CD14-positive monocyte (primary cell): ENCODE data around the gene ZNF689. TPM values are rescaled to one million over a fixed set of nuclear protein-coding genes. Genes with fewer than 3 reads are reported as not detected.
A peak's percentile ranks its signal among the peaks of the same experiment; 100 is the strongest.

Experiments used
- DNase-seq, 3 donors: peaks; one replicate each; pipeline ENCODE4 v3.0.0-alpha.2; 2011 to 2022
- H2AFZ ChIP-seq: 2 replicates; pipeline ENCODE4 v1.6.0; 2012; ENCODE audit warnings: mild to moderate bottlenecking, low read depth, low read length, inconsistent platforms; ENCODE audit not compliant: insufficient read depth, poor library complexity, severe bottlenecking
- H3K27ac ChIP-seq, 2 donors: 1 replicate in 1 of 2; 2 replicates in 1 of 2; pipeline ENCODE4 v1.5.1; 2012 to 2013; ENCODE audit warnings: low read length in 2 of 2, control low read depth in 1 of 2, inconsistent platforms in 1 of 2, low read depth in 1 of 2, mild to moderate bottlenecking in 1 of 2
- H3K27me3 ChIP-seq, 2 donors: one replicate each; pipeline versions ENCODE4 v1.6.0 to v1.6.1; 2011 to 2013; ENCODE audit warnings: low read length in 2 of 2; ENCODE audit not compliant: control insufficient read depth in 2 of 2, insufficient read depth in 2 of 2
- H3K36me3 ChIP-seq, 2 donors: replicated peaks in 1 of 2; 1 replicate in 1 of 2; 2 replicates in 1 of 2; pipeline versions ENCODE4 v1.5.1 to v1.6.1; 2012 to 2013; ENCODE audit warnings: low read length in 2 of 2, control low read depth in 1 of 2, inconsistent platforms in 1 of 2, mild to moderate bottlenecking in 1 of 2; ENCODE audit not compliant: insufficient read depth in 2 of 2, control insufficient read depth in 1 of 2
- H3K4me1 ChIP-seq, 2 donors: 1 replicate in 1 of 2; 2 replicates in 1 of 2; pipeline versions ENCODE4 v1.5.1 to v1.6.1; 2012 to 2013; ENCODE audit warnings: low read length in 2 of 2, control low read depth in 1 of 2, inconsistent platforms in 1 of 2, mild to moderate bottlenecking in 1 of 2, moderate library complexity in 1 of 2; ENCODE audit not compliant: insufficient read depth in 2 of 2, control insufficient read depth in 1 of 2
- H3K4me2 ChIP-seq: replicated peaks from 2 replicates; pipeline ENCODE3; 2012; ENCODE audit warnings: low read length, moderate library complexity, mild to moderate bottlenecking; ENCODE audit not compliant: poor library complexity, severe bottlenecking; ENCODE audit errors: extremely low read depth
- H3K4me3 ChIP-seq, 3 experiments: fragments of 200-600 bp in 1 of 3; sonication (generic) in 1 of 3; replicated peaks in 1 of 3; 1 replicate in 2 of 3; 2 replicates in 1 of 3; pipeline ENCODE4 v1.5.1; 2011 to 2013; ENCODE audit warnings: low read length in 3 of 3, mild to moderate bottlenecking in 3 of 3, control low read depth in 2 of 3, low read depth in 2 of 3, inconsistent platforms in 1 of 3, moderate library complexity in 1 of 3
- H3K79me2 ChIP-seq: 2 replicates; pipeline ENCODE4 v1.6.0; 2012; ENCODE audit warnings: mild to moderate bottlenecking, control low read depth, inconsistent platforms, low read length, moderate library complexity; ENCODE audit not compliant: insufficient read depth
- H3K9ac ChIP-seq: 2 replicates; pipeline ENCODE4 v1.6.0; 2017; ENCODE audit warnings: low read length, mild to moderate bottlenecking; ENCODE audit not compliant: insufficient read depth, poor library complexity, severe bottlenecking
- H3K9me3 ChIP-seq, 2 donors: replicated peaks in 1 of 2; 1 replicate in 1 of 2; 2 replicates in 1 of 2; pipeline versions ENCODE4 v1.5.1 to v1.6.1; 2012 to 2013; ENCODE audit warnings: low read length in 2 of 2, control low read depth in 1 of 2; ENCODE audit not compliant: control insufficient read depth in 1 of 2, insufficient read depth in 1 of 2
- H4K20me1 ChIP-seq: 2 replicates; pipeline ENCODE4 v1.6.0; 2012; ENCODE audit warnings: mild to moderate bottlenecking, low read length, control low read depth, moderate library complexity; ENCODE audit not compliant: insufficient read depth
- H3K27ac Mint-ChIP-seq, 7 donors: one replicate each; pipeline ENCODE4 v1.8.0; 2020; ENCODE audit warnings: mild to moderate bottlenecking in 7 of 7, mixed read lengths in 7 of 7, moderate library complexity in 6 of 7, inconsistent platforms in 2 of 7
- H3K27me3 Mint-ChIP-seq, 3 donors: one replicate each; pipeline ENCODE4 v1.8.0; 2021 to 2022; ENCODE audit warnings: low read depth in 3 of 3, mild to moderate bottlenecking in 3 of 3, mixed read lengths in 3 of 3, moderate library complexity in 3 of 3, inconsistent platforms in 1 of 3
- H3K36me3 Mint-ChIP-seq, 2 donors: one replicate each; pipeline ENCODE4 v1.8.0; 2020; ENCODE audit warnings: mixed read lengths in 2 of 2, inconsistent platforms in 1 of 2, mild to moderate bottlenecking in 1 of 2
- H3K4me1 Mint-ChIP-seq: one replicate; pipeline ENCODE4 v1.8.0; 2020; ENCODE audit warnings: mild to moderate bottlenecking, mixed read lengths
- H3K4me3 Mint-ChIP-seq, 2 donors: one replicate each; pipeline ENCODE4 v1.8.0; 2020; ENCODE audit warnings: mild to moderate bottlenecking in 2 of 2, mixed read lengths in 2 of 2, moderate library complexity in 1 of 2
- H3K9me3 Mint-ChIP-seq, 7 donors: one replicate each; pipeline ENCODE4 v1.8.0; 2020 to 2022; ENCODE audit warnings: mixed read lengths in 7 of 7, mild to moderate bottlenecking in 6 of 7, moderate library complexity in 6 of 7, inconsistent platforms in 2 of 7
- WGBS: methylation state at CpG from one replicate; pipeline ENCODE4 v1.1.5; 2013; ENCODE audit warnings: missing lambda C conversion rate; ENCODE audit not compliant: insufficient coverage; 5-methylcytosine and 5-hydroxymethylcytosine counted together
- intact Hi-C, 2 donors: fragments of 100-400 bp; cut with micrococcal nuclease; formaldehyde crosslinking; loops; one replicate each; pipeline versions ENCODE4 v1.15.0 to v1.15.1; 2023
- polyA plus RNA-seq, 3 donors: library from polyadenylated mRNA; depleted of rRNA in 1 of 3; unstranded in 2 of 3; stranded (reverse) in 1 of 3; fragments of 300-500 nt in 2 of 3; fragments of >200 nt in 1 of 3; fragmentation: Illumina TruSeq in 2 of 3; gene quantifications; 1 replicate in 2 of 3; 2 replicates in 1 of 3; pipeline ENCODE4 v1.2.3, GENCODE V29; 2012 to 2021
- TF ChIP-seq, protein P1 (sequence below): fragments of 200-600 bp; IDR thresholded peaks from one replicate; pipeline ENCODE4 v1.8.0; 2022; ENCODE audit warnings: antibody characterized with exemption, mild to moderate bottlenecking

ZNF689 gene
- polyA plus RNA-seq, 3 donors, result 4.1 to 11.2 (median 8.0) TPM

GRCh38 chr16:30658731-30659506, 48.7 kb upstream of the ZNF689 start:
- H3K4me1 ChIP-seq, result peaks cover 33 to 45% of the 10 kb centered on the region in 2 donors
- H2AFZ ChIP-seq, result peak overlapping the region; percentile 71
- peaks cover 0 to 2% (median 0%) of the 10 kb centered on the region in 7 donors for H3K9me3 Mint-ChIP-seq
- H3K36me3 Mint-ChIP-seq, result peaks cover 59 to 63% of the 10 kb centered on the region in 2 donors
- H3K4me1 Mint-ChIP-seq, result peaks cover 42% of the 10 kb centered on the region
- H3K4me2 ChIP-seq, result peak overlapping the region; percentile 99
- H3K4me3 ChIP-seq, result peak overlapping the region; percentile 81 to 99 (median 86)
- peak overlapping the region; percentile 100 for H3K27ac Mint-ChIP-seq
- H3K9ac ChIP-seq, result peak overlapping the region; percentile 95
- peaks cover 49% of the 10 kb centered on the region for H3K79me2 ChIP-seq
- WGBS, result under 1% methylated on average over 54 of the region's 64 CpGs
- H3K27ac ChIP-seq, result peak overlapping the region; percentile 93 to 99
- intact Hi-C loops, result loop anchor here (1.0 to 10.0 kb wide), 6 partner anchors 39 to 284 kb away; partner anchors contain the start of genes CFAP119 (in 1 of the 2), FBXL19 (in 1 of the 2), MYL11 (in 1 of the 2) and RNF40 (in 1 of the 2)
- H3K27me3 Mint-ChIP-seq, result peaks cover 0 to 1% (median 0%) of the 10 kb centered on the region in 3 donors
- H3K4me3 Mint-ChIP-seq, result peak overlapping the region; percentile 90 to 99
- DNase-seq, result peak; percentile 94 to 98 (median 97)
- TF ChIP-seq, protein P1, sequence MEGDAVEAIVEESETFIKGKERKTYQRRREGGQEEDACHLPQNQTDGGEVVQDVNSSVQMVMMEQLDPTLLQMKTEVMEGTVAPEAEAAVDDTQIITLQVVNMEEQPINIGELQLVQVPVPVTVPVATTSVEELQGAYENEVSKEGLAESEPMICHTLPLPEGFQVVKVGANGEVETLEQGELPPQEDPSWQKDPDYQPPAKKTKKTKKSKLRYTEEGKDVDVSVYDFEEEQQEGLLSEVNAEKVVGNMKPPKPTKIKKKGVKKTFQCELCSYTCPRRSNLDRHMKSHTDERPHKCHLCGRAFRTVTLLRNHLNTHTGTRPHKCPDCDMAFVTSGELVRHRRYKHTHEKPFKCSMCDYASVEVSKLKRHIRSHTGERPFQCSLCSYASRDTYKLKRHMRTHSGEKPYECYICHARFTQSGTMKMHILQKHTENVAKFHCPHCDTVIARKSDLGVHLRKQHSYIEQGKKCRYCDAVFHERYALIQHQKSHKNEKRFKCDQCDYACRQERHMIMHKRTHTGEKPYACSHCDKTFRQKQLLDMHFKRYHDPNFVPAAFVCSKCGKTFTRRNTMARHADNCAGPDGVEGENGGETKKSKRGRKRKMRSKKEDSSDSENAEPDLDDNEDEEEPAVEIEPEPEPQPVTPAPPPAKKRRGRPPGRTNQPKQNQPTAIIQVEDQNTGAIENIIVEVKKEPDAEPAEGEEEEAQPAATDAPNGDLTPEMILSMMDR, result peak; percentile 14
- H3K9me3 ChIP-seq, result no peaks in the 10 kb centered on the region
- H4K20me1 ChIP-seq, result peaks cover 48% of the 10 kb centered on the region
- H3K36me3 ChIP-seq, result peaks cover 53 to 63% of the 10 kb centered on the region in 2 donors
- no peaks in the 10 kb centered on the region for H3K27me3 ChIP-seq

GRCh38 chr16:30657866-30658730, 47.9 kb upstream of the ZNF689 start, which contains the start of gene FBRS:
Gene FBRS, plus strand, starts transcription at chr16:30658431. Its CDS starts 1,088 bp downstream, at chr16:30659519.
- under 1% methylated on average over 78 of the region's 86 CpGs for whole genome bisulfite sequencing
- peak within 1 kb of the TSS; percentile 100 for H3K27ac Mint-ChIP-seq
- intact Hi-C loops, result loop anchor here (1.0 to 10.0 kb wide), 6 partner anchors 40 to 283 kb away; partner anchors contain the start of genes CFAP119 (in 1 of the 2), FBXL19 (in 1 of the 2), MYL11 (in 1 of the 2) and RNF40 (in 1 of the 2)

More at GRCh38 chr16:30657866-30658730, 47.9 kb upstream of the ZNF689 start, which contains the start of gene FBRS:
- Mint-ChIP-seq H3K9me3 (peaks cover 0 to 2% (median 0%) of the 10 kb centered on the region in 7 donors), H3K4me3 (peak within 1 kb of the TSS; percentile 90 to 99), H3K36me3 (peaks cover 56 to 63% of the 10 kb centered on the region in 2 donors), H3K4me1 (peaks cover 38% of the 10 kb centered on the region), H3K27me3 (peaks cover 0 to 1% (median 0%) of the 10 kb centered on the region in 3 donors)
- DNase-seq, result peak; percentile 100
- H2AFZ ChIP-seq, result peak within 1 kb of the TSS; percentile 72
- peak within 1 kb of the TSS; percentile 93 to 99 for H3K27ac ChIP-seq
- peak within 1 kb of the TSS; percentile 99 for H3K4me2 ChIP-seq
- H3K9ac ChIP-seq, result peak within 1 kb of the TSS; percentile 95
- peak within 1 kb of the TSS; percentile 81 to 99 (median 86) for H3K4me3 ChIP-seq
- H3K9me3 ChIP-seq, result no peaks in the 10 kb centered on the region
- H3K79me2 ChIP-seq, result peaks cover 45% of the 10 kb centered on the region
- TF ChIP-seq, protein P1, result peak; percentile 68
- H4K20me1 ChIP-seq, result peaks cover 40% of the 10 kb centered on the region
- no peaks in the 10 kb centered on the region for H3K27me3 ChIP-seq
- peaks cover 33 to 45% of the 10 kb centered on the region in 2 donors for H3K4me1 ChIP-seq
- H3K36me3 ChIP-seq, result peaks cover 54 to 63% of the 10 kb centered on the region in 2 donors
